CD14-positive monocyte (primary cell): Measurements from ENCODE around the gene MED13L. TPM values are rescaled to one million over a fixed set of nuclear protein-coding genes. Genes with fewer than 3 reads are reported as not detected.
A peak's percentile ranks its signal among the peaks of the same experiment; 100 is the strongest.

ENCODE experiments used
- DNase-seq, 3 donors: peaks; one replicate each; pipeline ENCODE4 v3.0.0-alpha.2; 2011 to 2022
- H2AFZ ChIP-seq: 2 replicates; pipeline ENCODE4 v1.6.0; 2012; ENCODE audit warnings: mild to moderate bottlenecking, low read depth, low read length, inconsistent platforms; ENCODE audit not compliant: insufficient read depth, poor library complexity, severe bottlenecking
- H3K27ac ChIP-seq, 2 donors: 1 replicate in 1 of 2; 2 replicates in 1 of 2; pipeline ENCODE4 v1.5.1; 2012 to 2013; ENCODE audit warnings: low read length in 2 of 2, control low read depth in 1 of 2, inconsistent platforms in 1 of 2, low read depth in 1 of 2, mild to moderate bottlenecking in 1 of 2
- H3K27me3 ChIP-seq, 2 donors: one replicate each; pipeline versions ENCODE4 v1.6.0 to v1.6.1; 2011 to 2013; ENCODE audit warnings: low read length in 2 of 2; ENCODE audit not compliant: control insufficient read depth in 2 of 2, insufficient read depth in 2 of 2
- H3K36me3 ChIP-seq, 2 donors: replicated peaks in 1 of 2; 1 replicate in 1 of 2; 2 replicates in 1 of 2; pipeline versions ENCODE4 v1.5.1 to v1.6.1; 2012 to 2013; ENCODE audit warnings: low read length in 2 of 2, control low read depth in 1 of 2, inconsistent platforms in 1 of 2, mild to moderate bottlenecking in 1 of 2; ENCODE audit not compliant: insufficient read depth in 2 of 2, control insufficient read depth in 1 of 2
- H3K4me1 ChIP-seq, 2 donors: 1 replicate in 1 of 2; 2 replicates in 1 of 2; pipeline versions ENCODE4 v1.5.1 to v1.6.1; 2012 to 2013; ENCODE audit warnings: low read length in 2 of 2, control low read depth in 1 of 2, inconsistent platforms in 1 of 2, mild to moderate bottlenecking in 1 of 2, moderate library complexity in 1 of 2; ENCODE audit not compliant: insufficient read depth in 2 of 2, control insufficient read depth in 1 of 2
- H3K4me2 ChIP-seq: replicated peaks from 2 replicates; pipeline ENCODE3; 2012; ENCODE audit warnings: low read length, moderate library complexity, mild to moderate bottlenecking; ENCODE audit not compliant: poor library complexity, severe bottlenecking; ENCODE audit errors: extremely low read depth
- H3K4me3 ChIP-seq, 3 experiments: fragments of 200-600 bp in 1 of 3; sonication (generic) in 1 of 3; replicated peaks in 1 of 3; 1 replicate in 2 of 3; 2 replicates in 1 of 3; pipeline ENCODE4 v1.5.1; 2011 to 2013; ENCODE audit warnings: low read length in 3 of 3, mild to moderate bottlenecking in 3 of 3, control low read depth in 2 of 3, low read depth in 2 of 3, inconsistent platforms in 1 of 3, moderate library complexity in 1 of 3
- H3K79me2 ChIP-seq: 2 replicates; pipeline ENCODE4 v1.6.0; 2012; ENCODE audit warnings: mild to moderate bottlenecking, control low read depth, inconsistent platforms, low read length, moderate library complexity; ENCODE audit not compliant: insufficient read depth
- H3K9ac ChIP-seq: 2 replicates; pipeline ENCODE4 v1.6.0; 2017; ENCODE audit warnings: low read length, mild to moderate bottlenecking; ENCODE audit not compliant: insufficient read depth, poor library complexity, severe bottlenecking
- H3K9me3 ChIP-seq, 2 donors: replicated peaks in 1 of 2; 1 replicate in 1 of 2; 2 replicates in 1 of 2; pipeline versions ENCODE4 v1.5.1 to v1.6.1; 2012 to 2013; ENCODE audit warnings: low read length in 2 of 2, control low read depth in 1 of 2; ENCODE audit not compliant: control insufficient read depth in 1 of 2, insufficient read depth in 1 of 2
- H4K20me1 ChIP-seq: 2 replicates; pipeline ENCODE4 v1.6.0; 2012; ENCODE audit warnings: mild to moderate bottlenecking, low read length, control low read depth, moderate library complexity; ENCODE audit not compliant: insufficient read depth
- H3K27ac Mint-ChIP-seq, 7 donors: one replicate each; pipeline ENCODE4 v1.8.0; 2020; ENCODE audit warnings: mild to moderate bottlenecking in 7 of 7, mixed read lengths in 7 of 7, moderate library complexity in 6 of 7, inconsistent platforms in 2 of 7
- H3K27me3 Mint-ChIP-seq, 3 donors: one replicate each; pipeline ENCODE4 v1.8.0; 2021 to 2022; ENCODE audit warnings: low read depth in 3 of 3, mild to moderate bottlenecking in 3 of 3, mixed read lengths in 3 of 3, moderate library complexity in 3 of 3, inconsistent platforms in 1 of 3
- H3K36me3 Mint-ChIP-seq, 2 donors: one replicate each; pipeline ENCODE4 v1.8.0; 2020; ENCODE audit warnings: mixed read lengths in 2 of 2, inconsistent platforms in 1 of 2, mild to moderate bottlenecking in 1 of 2
- H3K4me1 Mint-ChIP-seq: one replicate; pipeline ENCODE4 v1.8.0; 2020; ENCODE audit warnings: mild to moderate bottlenecking, mixed read lengths
- H3K4me3 Mint-ChIP-seq, 2 donors: one replicate each; pipeline ENCODE4 v1.8.0; 2020; ENCODE audit warnings: mild to moderate bottlenecking in 2 of 2, mixed read lengths in 2 of 2, moderate library complexity in 1 of 2
- H3K9me3 Mint-ChIP-seq, 7 donors: one replicate each; pipeline ENCODE4 v1.8.0; 2020 to 2022; ENCODE audit warnings: mixed read lengths in 7 of 7, mild to moderate bottlenecking in 6 of 7, moderate library complexity in 6 of 7, inconsistent platforms in 2 of 7
- CTCF ChIP-seq: fragments of 200-600 bp; IDR thresholded peaks from one replicate; pipeline ENCODE4 v1.8.0; 2022; ENCODE audit warnings: antibody characterized with exemption, mild to moderate bottlenecking
- WGBS: methylation state at CpG from one replicate; pipeline ENCODE4 v1.1.5; 2013; ENCODE audit warnings: missing lambda C conversion rate; ENCODE audit not compliant: insufficient coverage; 5-methylcytosine and 5-hydroxymethylcytosine counted together
- intact Hi-C, 2 donors: fragments of 100-400 bp; cut with micrococcal nuclease; formaldehyde crosslinking; loops; one replicate each; pipeline versions ENCODE4 v1.15.0 to v1.15.1; 2023
- polyA plus RNA-seq, 3 donors: library from polyadenylated mRNA; depleted of rRNA in 1 of 3; unstranded in 2 of 3; stranded (reverse) in 1 of 3; fragments of 300-500 nt in 2 of 3; fragments of >200 nt in 1 of 3; fragmentation: Illumina TruSeq in 2 of 3; gene quantifications; 1 replicate in 2 of 3; 2 replicates in 1 of 3; pipeline ENCODE4 v1.2.3, GENCODE V29; 2012 to 2021

Gene MED13L
- polyA plus RNA-seq, 3 donors, result 4.4 to 42.0 (median 7.5) TPM

- H3K27me3 Mint-ChIP-seq, result no peaks in the 10 kb centered on the region
- no peak overlapping the region for H2AFZ ChIP-seq
- H3K4me1 ChIP-seq, result peaks cover 29 to 48% of the 10 kb centered on the region in 2 donors
- peak overlapping the region in 1 of 7 donors; percentile 30 for H3K27ac Mint-ChIP-seq
- no peaks in the 10 kb centered on the region for H3K36me3 ChIP-seq
- H3K27me3 ChIP-seq, result no peaks in the 10 kb centered on the region
- DNase-seq, result no peak
- intact Hi-C loops, result no loop called here
- H3K9me3 Mint-ChIP-seq, result no peaks in the 10 kb centered on the region
- no CpG with 5 or more reads among the region's 2 CpGs for WGBS
- no peak overlapping the region for H3K4me2 ChIP-seq
- H3K27ac ChIP-seq, result no peak overlapping the region
- peaks cover 100% of the 10 kb centered on the region for H4K20me1 ChIP-seq
- no peaks in the 10 kb centered on the region for H3K9me3 ChIP-seq
- H3K4me3 Mint-ChIP-seq, result no peak overlapping the region
- no peaks in the 10 kb centered on the region for H3K36me3 Mint-ChIP-seq
- peaks cover 68% of the 10 kb centered on the region for H3K4me1 Mint-ChIP-seq
- peaks cover 100% of the 10 kb centered on the region for H3K79me2 ChIP-seq
- no peak overlapping the region for H3K9ac ChIP-seq
- no peak overlapping the region for H3K4me3 ChIP-seq
- TF ChIP-seq CTCF, result no peak
Observed at GRCh38 chr12:116125084-116125483, 152.4 kb downstream of the MED13L start.

GRCh38 chr12:116123451-116124258 is 153.8 kb downstream of the MED13L start:
- Histone ChIP-seq H2AFZ (no peak overlapping the region), H3K4me1 (peaks cover 29 to 48% of the 10 kb centered on the region in 2 donors), H4K20me1 (peaks cover 99% of the 10 kb centered on the region), H3K9ac (no peak overlapping the region), H3K4me2 (peak overlapping the region; percentile 61), H3K9me3 (no peaks in the 10 kb centered on the region), H3K79me2 (peaks cover 100% of the 10 kb centered on the region), H3K27ac (peak overlapping the region; percentile 60 to 71), H3K4me3 (peak overlapping the region in 2 of 3 experiments; percentile 25 to 47), H3K27me3 (no peaks in the 10 kb centered on the region), H3K36me3 (no peaks in the 10 kb centered on the region)
- Mint-ChIP-seq H3K4me3 (peak overlapping the region; percentile 51 to 82), H3K9me3 (no peaks in the 10 kb centered on the region), H3K4me1 (peaks cover 67% of the 10 kb centered on the region), H3K27ac (peak overlapping the region; percentile 86 to 92 (median 90)), H3K36me3 (no peaks in the 10 kb centered on the region), H3K27me3 (no peaks in the 10 kb centered on the region)
- no peak for TF ChIP-seq CTCF
- intact Hi-C loops, result no loop called here
- 54% methylated on average over 9 of the region's 11 CpGs for WGBS
- DNase-seq, result peak; percentile 75 to 93 (median 85)
